WTC11 (cell line): ENCODE data around the gene PCDHAC2. TPM values are rescaled to one million over a fixed set of nuclear protein-coding genes. Genes with fewer than 3 reads are reported as not detected.

Source experiments
- ATAC-seq: fragments of 200-7000 bp; cut with Tn5 transposase; 2 replicates; pipeline ENCODE4 v1.10.0; 2021; ENCODE audit warnings: mild to moderate bottlenecking, moderate library complexity
- CTCF ChIA-PET: fragments of 300-600 bp; sonication (Branson Sonifier 250); formaldehyde crosslinking; loops from one replicate; lab custom pipeline; 2021; ENCODE audit warnings: antibody characterized with exemption; lab: Charles Lee
- POLR2A ChIA-PET: fragments of 350-600 bp; sonication (Branson Sonifier 250); formaldehyde crosslinking; loops from one replicate; lab custom pipeline; 2021; ENCODE audit warnings: antibody characterized with exemption; lab: Charles Lee
- DNase-seq: peaks from one replicate; pipeline ENCODE4 v3.0.0; 2021; ENCODE audit warnings: low spot score
- H3K27ac Mint-ChIP-seq: 2 replicates; pipeline ENCODE4 v1.8.0; 2021; ENCODE audit warnings: mixed read lengths
- H3K27me3 Mint-ChIP-seq: 2 replicates; pipeline ENCODE4 v1.8.0; 2021; ENCODE audit warnings: low read depth, mild to moderate bottlenecking, moderate library complexity, mixed read lengths
- H3K36me3 Mint-ChIP-seq: 2 replicates; pipeline ENCODE4 v1.8.0; 2021; ENCODE audit warnings: mixed read lengths
- H3K4me1 Mint-ChIP-seq: 2 replicates; pipeline ENCODE4 v1.8.0; 2022; ENCODE audit warnings: mixed read lengths
- H3K4me3 Mint-ChIP-seq: 2 replicates; pipeline ENCODE4 v1.8.0; 2021; ENCODE audit warnings: mild to moderate bottlenecking, moderate library complexity, mixed read lengths
- H3K9me3 Mint-ChIP-seq: 2 replicates; pipeline ENCODE4 v1.8.0; 2021; ENCODE audit warnings: mixed read lengths
- AR ChIP-seq: fragments of 250-450 bp; sonication (Bioruptor Pico); IDR thresholded peaks from 2 replicates; pipeline ENCODE4 v1.9.0; 2021; ENCODE audit warnings: mild to moderate bottlenecking
- ATF1 ChIP-seq: sonication (generic); formaldehyde crosslinking; IDR thresholded peaks from 2 replicates; pipeline ENCODE4 v1.8.1; 2023; ENCODE audit warnings: mild to moderate bottlenecking, moderate library complexity, missing genetic modification reagents
- CDX4 ChIP-seq: fragments of 250-450 bp; sonication (Bioruptor Pico); IDR thresholded peaks from 2 replicates; pipeline ENCODE4 v1.9.0; 2021; ENCODE audit warnings: moderate library complexity, mild to moderate bottlenecking, inconsistent platforms, borderline replicate concordance
- FOXP1 ChIP-seq: sonication (generic); formaldehyde crosslinking; IDR thresholded peaks from 2 replicates; pipeline ENCODE4 v1.8.0; 2022; ENCODE audit warnings: missing genetic modification reagents, mild to moderate bottlenecking, moderate library complexity, borderline replicate concordance
- FOXP4 ChIP-seq: sonication (generic); formaldehyde crosslinking; IDR thresholded peaks from 2 replicates; pipeline ENCODE4 v1.8.0; 2022; ENCODE audit warnings: mild to moderate bottlenecking, missing genetic modification reagents
- JAZF1 ChIP-seq: fragments of 250-450 bp; sonication (Bioruptor Pico); IDR thresholded peaks from 2 replicates; pipeline ENCODE4 v1.9.0; 2021; ENCODE audit warnings: moderate library complexity, mild to moderate bottlenecking, inconsistent platforms
- PREB ChIP-seq: sonication (generic); formaldehyde crosslinking; IDR thresholded peaks from 2 replicates; pipeline ENCODE4 v1.8.1; 2022; ENCODE audit warnings: mild to moderate bottlenecking, missing genetic modification reagents, moderate library complexity, borderline replicate concordance
- TEAD4 ChIP-seq: sonication (generic); formaldehyde crosslinking; IDR thresholded peaks from 2 replicates; pipeline ENCODE4 v1.8.0; 2022; ENCODE audit warnings: mild to moderate bottlenecking, missing genetic modification reagents
- ZNF416 ChIP-seq: fragments of 250-450 bp; sonication (Bioruptor Pico); IDR thresholded peaks from 2 replicates; pipeline ENCODE4 v1.9.0; 2021; ENCODE audit warnings: mild to moderate bottlenecking, inconsistent platforms
- total RNA-seq: library from RNA; stranded (reverse); gene quantifications from 3 replicates; pipeline ENCODE4 v1.2.3, GENCODE V29; 2021

Gene PCDHAC2
- total RNA-seq, 1 experiment from 2014 or later, result 11.3 TPM

GRCh38 chr5:141007791-141008190 is 41.5 kb downstream of the PCDHAC2 start:
- CTCF ChIA-PET, result interaction anchor here (0.7 to 1.6 kb wide), 6 partner anchors 19 to 139 kb away, joined by 3 to 7 read pairs (median 4); partner anchors contain the start of genes PCDHA11 and PCDHB4

GRCh38 chr5:141010047-141010793 is 43.9 kb downstream of the PCDHAC2 start:
- Mint-ChIP-seq H3K4me1 (peaks cover 26% of the 10 kb centered on the region), H3K27me3 (no peaks in the 10 kb centered on the region), H3K4me3 (no peak overlapping the region), H3K36me3 (peaks cover 14% of the 10 kb centered on the region), H3K9me3 (no peaks in the 10 kb centered on the region), H3K27ac (no peak overlapping the region; the same call in 1 of the 2 replicates)
- ChIA-PET CTCF (no interaction called here), POLR2A (no interaction called here)
- no peak for TF ChIP-seq FOXP1
- TF ChIP-seq ATF1 (CRISPR knock-in tag), result no peak
- ATAC-seq (no peak), DNase-seq (no peak)

More at GRCh38 chr5:141007791-141008190, 41.5 kb downstream of the PCDHAC2 start:
- POLR2A ChIA-PET, result no interaction called here
- Mint-ChIP-seq H3K36me3 (peaks cover 14% of the 10 kb centered on the region), H3K9me3 (no peaks in the 10 kb centered on the region), H3K27me3 (no peaks in the 10 kb centered on the region), H3K4me3 (no peak overlapping the region), H3K4me1 (peaks cover 50% of the 10 kb centered on the region), H3K27ac (no peak overlapping the region)
- TF ChIP-seq PREB (CRISPR knock-in tag) (no peak), CDX4 (no peak)
- no peak for ATAC-seq
- DNase-seq, result no peak

GRCh38 chr5:141017943-141018342 is 51.7 kb downstream of the PCDHAC2 start:
- no peak for DNase-seq
- TF ChIP-seq TEAD4 (CRISPR knock-in tag) (no peak), JAZF1 (CRISPR knock-in tag) (no peak), FOXP4 (no peak), ZNF416 (CRISPR knock-in tag) (no peak), AR (no peak)
- TF ChIP-seq, all 79 proteins: peak for 0
- H3K4me1 Mint-ChIP-seq, result no peaks in the 10 kb centered on the region
- H3K36me3 Mint-ChIP-seq, result no peaks in the 10 kb centered on the region
- POLR2A ChIA-PET, result no interaction called here
- CTCF ChIA-PET, result interaction anchor here (1.1 to 3.7 kb wide), 6 partner anchors 14 to 162 kb away, joined by 3 to 14 read pairs (median 4); partner anchors contain the start of genes PCDHA10, PCDHAC1 and PCDHB2
- no peak overlapping the region for H3K27ac Mint-ChIP-seq
- no peaks in the 10 kb centered on the region for H3K9me3 Mint-ChIP-seq
- ATAC-seq, result no peak
- H3K4me3 Mint-ChIP-seq, result no peak overlapping the region
- no peaks in the 10 kb centered on the region for H3K27me3 Mint-ChIP-seq

Other genes with a start within 250 kb of the PCDHAC2 start
- gene PCDHA1, start 180.3 kb upstream of the PCDHAC2 start, total RNA-seq, result 2.2 to 2.7 TPM (median 2.4 TPM) in 3 replicates
- 2.0 to 2.4 TPM (median 2.1 TPM) in 3 replicates for gene PCDHA2, start 171.6 kb upstream of the PCDHAC2 start, total RNA-seq
- gene PCDHA3, start 165.4 kb upstream of the PCDHAC2 start, total RNA-seq, result 3.3 to 3.4 TPM (median 3.3 TPM) in 3 replicates
- 5.4 to 6.3 TPM (median 5.6 TPM) in 3 replicates for gene PCDHA4, start 159.4 kb upstream of the PCDHAC2 start, total RNA-seq
- gene PCDHA5, start 144.9 kb upstream of the PCDHAC2 start, total RNA-seq, result 0.85 to 0.94 TPM (median 0.90 TPM) in 3 replicates
- gene PCDHA6, start 138.5 kb upstream of the PCDHAC2 start, total RNA-seq, result 2.0 to 2.4 TPM (median 2.4 TPM) in 3 replicates
- gene PCDHA7, start 132.2 kb upstream of the PCDHAC2 start, total RNA-seq, result 2.3 to 2.7 TPM (median 2.4 TPM) in 3 replicates
- 0.85 to 1.3 TPM (median 1.3 TPM) in 3 replicates for gene PCDHA8, start 125.3 kb upstream of the PCDHAC2 start, total RNA-seq
- 1.1 to 1.5 TPM (median 1.4 TPM) in 3 replicates for gene PCDHA9, start 118.1 kb upstream of the PCDHAC2 start, total RNA-seq
- gene PCDHA10, start 110.6 kb upstream of the PCDHAC2 start, total RNA-seq, result 10.8 to 12.0 TPM (median 11.6 TPM) in 3 replicates
- 5.8 to 8.7 TPM (median 7.9 TPM) in 3 replicates for gene PCDHA11, start 97.5 kb upstream of the PCDHAC2 start, total RNA-seq
- gene PCDHA12, start 91.2 kb upstream of the PCDHAC2 start, total RNA-seq, result 9.6 to 10.7 TPM (median 10.1 TPM) in 3 replicates
- 2.4 to 3.8 TPM (median 3.0 TPM) in 3 replicates for gene PCDHA13, start 84.4 kb upstream of the PCDHAC2 start, total RNA-seq
- gene PCDHAC1, start 40.2 kb upstream of the PCDHAC2 start, total RNA-seq, result 8.2 to 8.6 TPM (median 8.4 TPM) in 3 replicates
- 0.09 to 0.13 TPM (median 0.11 TPM) in 3 replicates for gene PCDHB1, start 84.9 kb downstream of the PCDHAC2 start, total RNA-seq
- gene PCDHB2, start 128.1 kb downstream of the PCDHAC2 start, total RNA-seq, result 22.9 to 26.2 TPM (median 23.1 TPM) in 3 replicates
- 4.7 to 6.4 TPM (median 5.1 TPM) in 3 replicates for gene PCDHB3, start 134.0 kb downstream of the PCDHAC2 start, total RNA-seq
- 2.3 to 2.6 TPM (median 2.3 TPM) in 3 replicates for gene PCDHB4, start 155.3 kb downstream of the PCDHAC2 start, total RNA-seq
- 6.8 to 12.5 TPM (median 8.5 TPM) in 3 replicates for gene PCDHB5, start 168.7 kb downstream of the PCDHAC2 start, total RNA-seq
- gene PCDHB6, start 183.6 kb downstream of the PCDHAC2 start, total RNA-seq, result 0.23 to 0.37 TPM (median 0.24 TPM) in 3 replicates
- 0.17 to 0.27 TPM (median 0.23 TPM) in 3 replicates for gene PCDHB7, start 206.2 kb downstream of the PCDHAC2 start, total RNA-seq
- 4.1 to 5.4 TPM (median 4.6 TPM) in 3 replicates for gene PCDHB8, start 211.3 kb downstream of the PCDHAC2 start, total RNA-seq
- 3.5 to 4.1 TPM (median 3.7 TPM) in 3 replicates for gene PCDHB16, start 215.9 kb downstream of the PCDHAC2 start, total RNA-seq
- 1.6 to 2.3 TPM (median 1.7 TPM) in 3 replicates for gene PCDHB9, start 220.7 kb downstream of the PCDHAC2 start, total RNA-seq
- gene PCDHB10, start 225.9 kb downstream of the PCDHAC2 start, total RNA-seq, result 1.4 to 1.9 TPM (median 1.7 TPM) in 3 replicates
- gene PCDHB11, start 233.2 kb downstream of the PCDHAC2 start, total RNA-seq, result 0.61 to 1.2 TPM (median 0.92 TPM) in 3 replicates
- gene PCDHB12, start 242.2 kb downstream of the PCDHAC2 start, total RNA-seq, result 2.7 to 3.1 TPM (median 3.1 TPM) in 3 replicates
- 2.2 to 2.9 TPM (median 2.6 TPM) in 3 replicates for gene PCDHB13, start 247.4 kb downstream of the PCDHAC2 start, total RNA-seq